Measurements from ENCODE around the gene CDCA5. TPM values are rescaled to one million over a fixed set of nuclear protein-coding genes. Genes with fewer than 3 reads are reported as not detected.

The CDCA5 gene
- total and polyA plus RNA-seq, 2 of the 4 experiments (the other 2 are of a cell fraction), result 9.1 to 14.0 TPM

GRCh38 chr11:65083134-65083833 is 556 bp downstream of the CDCA5 start:
- 0% methylated on average over 6 of the region's 13 CpGs; no CpG with 5 or more reads in 1 of the 2 experiments for WGBS, 2 experiments (ENCODE audit: extremely low coverage in 2 of 2, insufficient read length in 1 of 2)
- Histone ChIP-seq H3K9ac (ENCODE audit: low read depth, low read length) (peak overlapping the region; percentile 52; the same call in 1 of the 2 replicates), H3K56ac (ENCODE audit: extremely low read depth, insufficient read depth, low read length) (peak overlapping the region; percentile 70), H4K20me1 (ENCODE audit: insufficient read depth, low read length) (no peaks in the 10 kb centered on the region; the same call in 1 of the 2 replicates), H3K14ac (replicated peaks; ENCODE audit: low read depth, low read length) (peak overlapping the region; percentile 28), H3K9me3 (ENCODE audit: control insufficient read depth, insufficient read depth, low read length) (no peaks in the 10 kb centered on the region), H3K9me1 (ENCODE audit: insufficient read depth, low read length) (no peaks in the 10 kb centered on the region; the same call in 1 of the 2 replicates), H3K4me2 (ENCODE audit: low read depth, low read length) (peak overlapping the region; percentile 90), H3K4ac (ENCODE audit: low read depth, low read length) (peak overlapping the region; percentile 46), H4K91ac (ENCODE audit: insufficient read depth, low read depth, low read length) (peak overlapping the region; percentile 43), H3K18ac (ENCODE audit: low read depth, low read length) (no peak overlapping the region), H2BK120ac (ENCODE audit: low read depth, low read length) (no peak overlapping the region), H2AK5ac (ENCODE audit: low read depth, low read length) (peak overlapping the region; percentile 62), H2BK15ac (ENCODE audit: low read depth, low read length) (no peak overlapping the region), H2BK5ac (ENCODE audit: low read depth, low read length, poor library complexity, severe bottlenecking) (no peak overlapping the region), H3K79me1 (ENCODE audit: low read depth in 1 of 2, low read length in 2 of 2) (peaks cover 46 to 68% of the 10 kb centered on the region in 2 experiments), H2AK9ac (replicated peaks; ENCODE audit: low read depth, low read length, poor library complexity) (peak overlapping the region; percentile 91), H3K36me3 (ENCODE audit: control insufficient read depth, insufficient read depth, low read length) (peaks cover 23% of the 10 kb centered on the region), H3K4me1 (ENCODE audit: control insufficient read depth, insufficient read depth, low read length) (peaks cover 4% of the 10 kb centered on the region; the same call in 1 of the 2 replicates), H2BK20ac (ENCODE audit: low read depth, low read length) (no peak overlapping the region), H3K4me3 (ENCODE audit: insufficient read depth, low read depth, low read length) (peak overlapping the region; percentile 89), H3K27ac (ENCODE audit: insufficient read depth, low read length) (peak overlapping the region; percentile 60; the same call in 1 of the 2 replicates), H4K8ac (ENCODE audit: low read depth in 2 of 2, low read length in 2 of 2) (peak overlapping the region; percentile 33 to 48; a peak in 3 of 4 replicates), H3K27me3 (ENCODE audit: control insufficient read depth, insufficient read depth, low read length) (no peaks in the 10 kb centered on the region), H3K23ac (ENCODE audit: low read depth, low read length) (no peak overlapping the region), H2AFZ (replicated peaks; ENCODE audit: low read length, poor library complexity) (peak overlapping the region; percentile 95), H4K5ac (ENCODE audit: low read depth, low read length) (no peak overlapping the region)
- in situ Hi-C loops (cut with MboI; ENCODE audit: low sequenced_read_pairs) (no loop called here), dilution Hi-C loops (cut with HindIII; ENCODE audit: low sequenced_read_pairs, unreplicated experiment) (no loop called here), intact Hi-C loops (cut with micrococcal nuclease) (no loop called here)
- ChIA-PET POLR2A (ENCODE audit: unreplicated experiment) (no interaction called here), CTCF (no interaction called here)
- DNase-seq, result no peak
- BruUV-seq (replicated peaks), result no TSS peak
- no peak for ATAC-seq (ENCODE audit: low read depth)
- TF ChIP-seq CTCF (conservative IDR thresholded peaks at IDR 0.05; ENCODE audit: low read depth, low read length), result no peak
- no peak for TF ChIP-seq MAZ (IDR thresholded peaks at IDR 0.05; ENCODE audit: borderline replicate concordance, low read depth, low read length)
- TF ChIP-seq POLR2A (IDR thresholded peaks at IDR 0.05; ENCODE audit: low read depth, low read length), result no peak
- no peak for TF ChIP-seq MAFK (IDR thresholded peaks at IDR 0.05; ENCODE audit: low read depth, low read length)
- no peak for TF ChIP-seq ELK1 (IDR thresholded peaks at IDR 0.05; ENCODE audit: borderline replicate concordance, low read depth, low read length)
- no peak for TF ChIP-seq USF2 (IDR thresholded peaks at IDR 0.05; ENCODE audit: low read depth, low read length)
- TF ChIP-seq NFE2L2 (IDR thresholded peaks at IDR 0.05; ENCODE audit: low read depth, low read length), result no peak
- TF ChIP-seq CHD1 (IDR thresholded peaks at IDR 0.05; ENCODE audit: low read depth, low read length), result no peak
- TF ChIP-seq BHLHE40 (IDR thresholded peaks at IDR 0.05; ENCODE audit: low read depth, low read length), result no peak
- TF ChIP-seq RCOR1 (IDR thresholded peaks at IDR 0.05; ENCODE audit: insufficient replicate concordance, low read length), result no peak
- TF ChIP-seq FOS (IDR thresholded peaks at IDR 0.05; ENCODE audit: low read depth, low read length), result no peak
- TF ChIP-seq CEBPB (IDR thresholded peaks at IDR 0.05; ENCODE audit: low read depth, low read length), result no peak
- no peak for TF ChIP-seq MXI1 (IDR thresholded peaks at IDR 0.05; ENCODE audit: borderline replicate concordance, low read depth, low read length)
- no peak for TF ChIP-seq RFX5 (IDR thresholded peaks at IDR 0.05; ENCODE audit: low read depth, low read length)
- TF ChIP-seq SMC3 (IDR thresholded peaks at IDR 0.05; ENCODE audit: low read depth, low read length), result no peak
